Bronchial epithelial cell (primary cell): ENCODE results near the gene MAP3K5. TPM values are rescaled to one million over a fixed set of nuclear protein-coding genes. Genes with fewer than 3 reads are reported as not detected.
"Not testable (repeated sequence)": the region's sequence is repeated elsewhere in the genome, so short reads cannot be mapped to it uniquely, and the experiment has no call there.

ENCODE experiments used
- DNase-seq: peaks from one replicate; pipeline ENCODE4 v3.0.0-alpha.2; 2010; ENCODE audit warnings: low read depth
- FAIRE-seq: peaks from 2 replicates; lab custom pipeline; 2011; peaks lifted over from hg19 to GRCh38; lab: Jason Lieb, UNC
- H3K27me3 ChIP-seq: 2 replicates; pipeline ENCODE4 v1.5.1; 2011; ENCODE audit warnings: low read length; ENCODE audit not compliant: control insufficient read depth, insufficient read depth
- H3K36me3 ChIP-seq: 2 replicates; pipeline ENCODE4 v1.5.1; 2011; ENCODE audit warnings: low read length; ENCODE audit not compliant: control insufficient read depth, insufficient read depth
- H3K4me3 ChIP-seq: 2 replicates; pipeline ENCODE4 v1.5.1; 2011; ENCODE audit warnings: mild to moderate bottlenecking, low read depth, low read length, control low read depth
- total RNA-seq: library from RNA; depleted of rRNA; stranded (reverse); fragments of >200 nt; gene quantifications from 2 replicates; pipeline ENCODE4 v1.2.1, GENCODE V29; 2014
- TF ChIP-seq, protein P1 (sequence below): IDR thresholded peaks from 2 replicates; pipeline ENCODE4 v1.5.1; 2011; ENCODE audit warnings: mild to moderate bottlenecking, moderate library complexity, low read length, control low read depth, inconsistent platforms; ENCODE audit not compliant: insufficient read depth, severe bottlenecking

MAP3K5 gene
- total RNA-seq, 1 donor from 2014 or later = 8.2 TPM

GRCh38 chr6:136591617-136592016, 200.7 kb downstream of the MAP3K5 start:
- H3K36me3 ChIP-seq = no peaks in the 10 kb centered on the region

GRCh38 chr6:136590846-136591245, 201.4 kb downstream of the MAP3K5 start:
- H3K36me3 ChIP-seq, FAIRE-seq, H3K4me3 ChIP-seq, H3K27me3 ChIP-seq, DNase-seq: not testable (repeated sequence)

More at GRCh38 chr6:136591617-136592016, 200.7 kb downstream of the MAP3K5 start:
- no peak for FAIRE-seq
- no peak for DNase-seq
- no peaks in the 10 kb centered on the region for H3K27me3 ChIP-seq
- no peak overlapping the region for H3K4me3 ChIP-seq
- TF ChIP-seq, protein P1, sequence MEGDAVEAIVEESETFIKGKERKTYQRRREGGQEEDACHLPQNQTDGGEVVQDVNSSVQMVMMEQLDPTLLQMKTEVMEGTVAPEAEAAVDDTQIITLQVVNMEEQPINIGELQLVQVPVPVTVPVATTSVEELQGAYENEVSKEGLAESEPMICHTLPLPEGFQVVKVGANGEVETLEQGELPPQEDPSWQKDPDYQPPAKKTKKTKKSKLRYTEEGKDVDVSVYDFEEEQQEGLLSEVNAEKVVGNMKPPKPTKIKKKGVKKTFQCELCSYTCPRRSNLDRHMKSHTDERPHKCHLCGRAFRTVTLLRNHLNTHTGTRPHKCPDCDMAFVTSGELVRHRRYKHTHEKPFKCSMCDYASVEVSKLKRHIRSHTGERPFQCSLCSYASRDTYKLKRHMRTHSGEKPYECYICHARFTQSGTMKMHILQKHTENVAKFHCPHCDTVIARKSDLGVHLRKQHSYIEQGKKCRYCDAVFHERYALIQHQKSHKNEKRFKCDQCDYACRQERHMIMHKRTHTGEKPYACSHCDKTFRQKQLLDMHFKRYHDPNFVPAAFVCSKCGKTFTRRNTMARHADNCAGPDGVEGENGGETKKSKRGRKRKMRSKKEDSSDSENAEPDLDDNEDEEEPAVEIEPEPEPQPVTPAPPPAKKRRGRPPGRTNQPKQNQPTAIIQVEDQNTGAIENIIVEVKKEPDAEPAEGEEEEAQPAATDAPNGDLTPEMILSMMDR = no peak

GRCh38 chr6:136587527-136587926, 204.8 kb downstream of the MAP3K5 start:
- H3K4me3 ChIP-seq = no peak overlapping the region
- TF ChIP-seq, protein P1 = no peak
- no peaks in the 10 kb centered on the region for H3K36me3 ChIP-seq
- no peaks in the 10 kb centered on the region for H3K27me3 ChIP-seq
- FAIRE-seq (no peak), DNase-seq (no peak)

DNA sequence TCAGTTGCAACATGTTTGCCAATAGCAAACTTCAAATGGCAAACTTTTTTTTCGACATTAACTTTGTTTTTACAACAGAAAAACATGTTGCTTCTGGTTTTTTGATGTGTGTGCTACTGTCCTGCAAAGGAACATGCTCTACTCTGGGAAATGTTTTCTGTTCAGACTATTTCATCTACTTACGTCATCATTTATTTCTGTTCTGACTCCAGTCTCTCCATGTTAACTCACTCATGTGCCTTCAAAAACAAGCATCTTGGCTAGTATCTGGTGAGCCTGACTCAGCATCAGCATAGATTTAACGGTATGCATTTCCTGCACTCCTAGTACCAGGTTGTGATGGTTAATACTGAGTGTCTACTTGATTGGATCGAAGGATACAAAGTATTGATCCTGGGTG, 206.0 kb downstream of the MAP3K5 start:
- Histone ChIP-seq H3K36me3 (no peaks in the 10 kb centered on the region), H3K27me3 (no peaks in the 10 kb centered on the region), H3K4me3 (no peak overlapping the region)
- DNase-seq (peak; percentile 65), FAIRE-seq (no peak)
- TF ChIP-seq, protein P1 = no peak

- DNase-seq, H3K36me3 ChIP-seq, H3K27me3 ChIP-seq, FAIRE-seq, H3K4me3 ChIP-seq: not testable (repeated sequence)
Observed at GRCh38 chr6:136585523-136585922, 206.8 kb downstream of the MAP3K5 start.

- not testable (repeated sequence) for H3K4me3 ChIP-seq, H3K27me3 ChIP-seq, DNase-seq, FAIRE-seq, H3K36me3 ChIP-seq
Observed at GRCh38 chr6:136584290-136584689, 208.0 kb downstream of the MAP3K5 start.

GRCh38 chr6:136582711-136583471, 209.4 kb downstream of the MAP3K5 start:
- no peak overlapping the region for H3K4me3 ChIP-seq
- peaks cover 1% of the 10 kb centered on the region for H3K36me3 ChIP-seq
- FAIRE-seq = no peak
- H3K27me3 ChIP-seq = no peaks in the 10 kb centered on the region
- TF ChIP-seq, protein P1 = peak; percentile 17
- peak; percentile 91 for DNase-seq
